Measurements from ENCODE around the gene FOXN4.

The FOXN4 gene

GRCh38 chr12:109241936-109242335 is 67.1 kb downstream of the FOXN4 start:
- TF ChIP-seq GABPA (IDR thresholded peaks at IDR 0.05; ENCODE audit: low read depth) (no peak), SPI1 (IDR thresholded peaks at IDR 0.05; ENCODE audit: borderline replicate concordance, low read depth) (no peak), CTCF (IDR thresholded peaks at IDR 0.05; ENCODE audit: insufficient read depth, low read length) (no peak), REST (IDR thresholded peaks at IDR 0.05; ENCODE audit: insufficient replicate concordance, low read depth) (no peak), POLR2AphosphoS5 (IDR thresholded peaks at IDR 0.05; ENCODE audit: low read depth) (no peak)
- DNase-seq (ENCODE audit: low read depth in 1 of 2, low spot score in 1 of 2), result no peak
- H3K27me3 ChIP-seq (ENCODE audit: insufficient read depth, poor library complexity, severe bottlenecking), result no peaks in the 10 kb centered on the region
- no peak overlapping the region for H3K4me3 ChIP-seq (replicated peaks; ENCODE audit: insufficient read depth, low read length)
- H3K27ac ChIP-seq (replicated peaks), result no peak overlapping the region

- Histone ChIP-seq H3K4me3 (replicated peaks; ENCODE audit: insufficient read depth, low read length) (no peak overlapping the region), H3K27me3 (ENCODE audit: insufficient read depth, poor library complexity, severe bottlenecking) (no peaks in the 10 kb centered on the region), H3K27ac (replicated peaks) (no peak overlapping the region)
- no peak for DNase-seq (ENCODE audit: low read depth in 1 of 2, low spot score in 1 of 2)
- TF ChIP-seq SPI1 (IDR thresholded peaks at IDR 0.05; ENCODE audit: borderline replicate concordance, low read depth), result no peak
- no peak for TF ChIP-seq CTCF (IDR thresholded peaks at IDR 0.05; ENCODE audit: insufficient read depth, low read length)
- no peak for TF ChIP-seq REST (IDR thresholded peaks at IDR 0.05; ENCODE audit: insufficient replicate concordance, low read depth)
- no peak for TF ChIP-seq GABPA (IDR thresholded peaks at IDR 0.05; ENCODE audit: low read depth)
- TF ChIP-seq POLR2AphosphoS5 (IDR thresholded peaks at IDR 0.05; ENCODE audit: low read depth), result no peak
Observed at GRCh38 chr12:109240365-109240764, 68.7 kb downstream of the FOXN4 start.

- no peak for DNase-seq (ENCODE audit: low read depth in 1 of 2, low spot score in 1 of 2)
Observed at GRCh38 chr12:109239691-109240090, 69.4 kb downstream of the FOXN4 start.

More at GRCh38 chr12:109239691-109240090, 69.4 kb downstream of the FOXN4 start:
- Histone ChIP-seq H3K4me3 (replicated peaks; ENCODE audit: insufficient read depth, low read length) (no peak overlapping the region), H3K27me3 (ENCODE audit: insufficient read depth, poor library complexity, severe bottlenecking) (no peaks in the 10 kb centered on the region), H3K27ac (replicated peaks) (no peak overlapping the region)
- no peak for TF ChIP-seq CTCF (IDR thresholded peaks at IDR 0.05; ENCODE audit: insufficient read depth, low read length)
- no peak for TF ChIP-seq SPI1 (IDR thresholded peaks at IDR 0.05; ENCODE audit: borderline replicate concordance, low read depth)
- TF ChIP-seq GABPA (IDR thresholded peaks at IDR 0.05; ENCODE audit: low read depth), result no peak
- TF ChIP-seq REST (IDR thresholded peaks at IDR 0.05; ENCODE audit: insufficient replicate concordance, low read depth), result no peak

Measured in HL-60 (cell line).